Mesendoderm (in vitro differentiated cells): ENCODE measurements around the gene BLTP1.
A peak's percentile ranks its signal among the peaks of the same experiment; 100 is the strongest.

Experiments
- DNase-seq: peaks from one replicate; pipeline ENCODE4 v3.0.0; 2013
- H2AK5ac ChIP-seq: 2 replicates; pipeline ENCODE4 v1.6.1; 2013; ENCODE audit warnings: low read length, inconsistent platforms
- H2BK120ac ChIP-seq: 2 replicates; pipeline ENCODE4 v1.6.1; 2013; ENCODE audit warnings: low read depth, mild to moderate bottlenecking, low read length, moderate library complexity, mixed read lengths
- H2BK15ac ChIP-seq: replicated peaks from 2 replicates; pipeline ENCODE4 v1.6.1; 2013; ENCODE audit warnings: low read depth, mild to moderate bottlenecking, moderate library complexity
- H2BK5ac ChIP-seq: 2 replicates; pipeline ENCODE4 v1.6.1; 2013; ENCODE audit warnings: low read length, inconsistent platforms
- H3K18ac ChIP-seq: 2 replicates; pipeline ENCODE4 v1.6.1; 2013; ENCODE audit warnings: mild to moderate bottlenecking, low read length, mixed read lengths
- H3K23ac ChIP-seq: one replicate; pipeline ENCODE4 v1.6.1; 2013; ENCODE audit warnings: low read length
- H3K27ac ChIP-seq: 2 replicates; pipeline ENCODE4 v1.5.1; 2013; ENCODE audit warnings: low read depth, mild to moderate bottlenecking, inconsistent platforms, low read length, moderate library complexity
- H3K27me3 ChIP-seq: 2 replicates; pipeline ENCODE4 v1.6.1; 2013; ENCODE audit warnings: low read length, control low read depth, mild to moderate bottlenecking, inconsistent platforms; ENCODE audit not compliant: insufficient read depth, poor library complexity
- H3K36me3 ChIP-seq: 2 replicates; pipeline ENCODE4 v1.6.1; 2013; ENCODE audit warnings: low read length, inconsistent platforms; ENCODE audit not compliant: control insufficient read depth, insufficient read depth
- H3K4ac ChIP-seq: one replicate; pipeline ENCODE4 v1.6.1; 2013; ENCODE audit warnings: low read depth, mild to moderate bottlenecking, low read length, moderate library complexity
- H3K4me1 ChIP-seq: 2 replicates; pipeline ENCODE4 v1.6.1; 2013; ENCODE audit warnings: low read depth, low read length, inconsistent platforms; ENCODE audit not compliant: control insufficient read depth
- H3K4me2 ChIP-seq: 2 replicates; pipeline ENCODE4 v1.6.1; 2013; ENCODE audit warnings: low read length
- H3K4me3 ChIP-seq: 2 replicates; pipeline ENCODE4 v1.5.1; 2013; ENCODE audit warnings: mild to moderate bottlenecking, low read length
- H3K56ac ChIP-seq: one replicate; pipeline ENCODE4 v1.6.1; 2013; ENCODE audit warnings: low read length
- H3K79me1 ChIP-seq: 2 replicates; pipeline ENCODE4 v1.6.1; 2013; ENCODE audit warnings: low read length, inconsistent platforms
- H3K79me2 ChIP-seq: 2 replicates; pipeline ENCODE4 v1.6.1; 2013; ENCODE audit warnings: mild to moderate bottlenecking, low read length; ENCODE audit not compliant: control insufficient read depth, insufficient read depth
- H3K9ac ChIP-seq: 2 replicates; pipeline ENCODE4 v1.6.1; 2013; ENCODE audit warnings: low read length, inconsistent platforms
- H4K5ac ChIP-seq: one replicate; pipeline ENCODE4 v1.6.1; 2013; ENCODE audit warnings: low read length
- H4K8ac ChIP-seq: one replicate; pipeline ENCODE4 v1.6.1; 2013; ENCODE audit warnings: low read depth, mild to moderate bottlenecking, control low read depth, low read length, moderate library complexity
- WGBS: extraction: QIAGEN DNeasy Blood & Tissue Kit; methylation state at CpG from one replicate; pipeline ENCODE4 v1.1.7; 2013; ENCODE audit warnings: low lambda C conversion rate, missing lambda C conversion rate; ENCODE audit not compliant: insufficient coverage; ENCODE audit errors: extremely low coverage; 5-methylcytosine and 5-hydroxymethylcytosine counted together

BLTP1 gene

DNA sequence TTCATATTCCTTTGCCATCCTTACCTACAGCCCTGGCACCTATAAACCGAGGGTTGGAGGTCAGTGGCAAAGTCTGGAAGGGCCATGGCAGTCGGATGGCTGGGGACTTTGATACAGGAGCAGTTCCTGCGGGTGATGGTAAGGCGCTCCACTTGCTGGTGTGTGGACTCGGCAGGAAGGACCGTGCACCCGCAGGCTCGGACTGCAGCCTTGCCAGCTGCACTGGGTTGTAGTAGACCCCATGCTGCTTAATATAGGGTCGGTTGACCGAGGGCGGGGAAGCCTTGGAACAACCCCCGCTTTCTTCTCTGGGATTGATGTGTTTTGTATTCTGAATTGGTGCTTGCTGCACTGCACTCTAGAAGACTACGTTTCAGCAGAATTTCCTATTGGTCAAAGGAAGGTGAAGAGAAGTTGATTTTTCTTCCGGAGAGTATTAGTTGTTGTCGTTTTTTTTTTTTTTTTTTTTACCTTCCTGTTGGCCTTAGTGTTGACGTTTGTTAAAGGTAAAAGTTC lies 638 bp downstream of the BLTP1 start:
- Histone ChIP-seq H3K4me3 (peak overlapping the region; percentile 97), H3K27ac (no peak overlapping the region), H2BK15ac (no peak overlapping the region), H3K79me1 (peaks cover 2% of the 10 kb centered on the region), H3K18ac (peak overlapping the region; percentile 91), H3K4ac (no peak overlapping the region), H3K56ac (peak overlapping the region; percentile 95), H3K4me1 (no peaks in the 10 kb centered on the region), H4K8ac (no peak overlapping the region), H3K9ac (peak overlapping the region; percentile 95), H3K4me2 (peak overlapping the region; percentile 39), H4K5ac (no peak overlapping the region), H2BK5ac (peak overlapping the region; percentile 30), H3K36me3 (no peaks in the 10 kb centered on the region), H2BK120ac (no peak overlapping the region), H3K79me2 (no peaks in the 10 kb centered on the region), H2AK5ac (no peak overlapping the region), H3K27me3 (no peaks in the 10 kb centered on the region), H3K23ac (no peak overlapping the region)
- peak; percentile 57 for DNase-seq
- no CpG with 5 or more reads among the region's 16 CpGs for WGBS

DNA sequence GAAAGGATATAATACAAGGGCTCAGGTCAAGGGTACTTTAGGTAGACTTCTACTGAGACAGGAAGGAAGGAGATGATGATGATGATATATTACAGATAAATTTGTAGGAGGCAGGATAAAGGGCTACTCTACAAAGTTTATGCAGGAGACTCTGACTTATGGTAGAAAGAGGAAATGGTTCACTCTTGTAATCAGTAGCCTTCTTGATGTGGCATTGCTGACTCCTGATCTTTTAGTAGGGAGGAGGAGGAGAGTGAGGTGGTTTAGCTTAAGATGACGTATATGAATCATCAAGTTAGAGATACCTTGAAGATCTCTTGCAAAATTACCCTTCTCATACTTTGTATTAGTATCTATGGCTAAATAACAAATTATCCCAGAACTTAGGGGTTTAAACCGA lies 4.7 kb downstream of the BLTP1 start:
- H3K4me3 ChIP-seq = no peak overlapping the region
- H2BK15ac ChIP-seq = no peak overlapping the region
- no peaks in the 10 kb centered on the region for H3K79me2 ChIP-seq
- no peaks in the 10 kb centered on the region for H3K4me1 ChIP-seq
- H4K8ac ChIP-seq = no peak overlapping the region
- H3K18ac ChIP-seq = no peak overlapping the region
- peaks cover 4% of the 10 kb centered on the region for H3K79me1 ChIP-seq
- H3K56ac ChIP-seq = no peak overlapping the region
- no peak overlapping the region for H3K23ac ChIP-seq
- no peak overlapping the region for H3K9ac ChIP-seq
- no peak overlapping the region for H3K27ac ChIP-seq
- H3K4me2 ChIP-seq = no peak overlapping the region
- no peak overlapping the region for H2BK5ac ChIP-seq
- WGBS = no CpG with 5 or more reads among the region's 2 CpGs
- no peaks in the 10 kb centered on the region for H3K36me3 ChIP-seq
- no peak overlapping the region for H2BK120ac ChIP-seq
- H3K27me3 ChIP-seq = no peaks in the 10 kb centered on the region
- no peak overlapping the region for H2AK5ac ChIP-seq
- H3K4ac ChIP-seq = no peak overlapping the region
- DNase-seq = no peak
- no peak overlapping the region for H4K5ac ChIP-seq

DNA sequence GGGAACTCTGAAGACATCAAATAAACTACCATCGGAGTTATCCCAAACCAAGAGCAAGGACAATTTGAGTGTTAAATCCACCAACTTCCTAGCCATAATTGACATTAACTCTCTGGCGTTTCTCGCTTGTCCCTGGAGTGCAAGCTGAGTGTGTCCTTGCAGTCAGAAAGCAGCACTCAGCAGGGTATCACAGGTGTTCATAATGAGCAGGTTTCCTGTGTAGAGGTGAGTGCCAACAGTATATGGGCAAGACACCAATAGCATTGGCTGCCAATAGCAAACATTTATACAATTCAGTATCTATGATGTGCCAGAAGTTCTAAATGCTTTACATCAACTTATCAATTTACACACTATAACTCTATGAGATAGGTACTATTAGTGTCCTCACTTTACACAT lies 11.2 kb downstream of the BLTP1 start:
- no peak overlapping the region for H3K23ac ChIP-seq
- peaks cover 8% of the 10 kb centered on the region for H3K79me1 ChIP-seq
- no peak overlapping the region for H2BK15ac ChIP-seq
- H3K4ac ChIP-seq = no peak overlapping the region
- no peak overlapping the region for H2BK120ac ChIP-seq
- no peak overlapping the region for H2BK5ac ChIP-seq
- no peak for DNase-seq
- no peak overlapping the region for H2AK5ac ChIP-seq
- H3K36me3 ChIP-seq = no peaks in the 10 kb centered on the region
- no CpG with 5 or more reads among the region's 3 CpGs for WGBS
- no peaks in the 10 kb centered on the region for H3K27me3 ChIP-seq
- no peak overlapping the region for H3K9ac ChIP-seq
- H3K79me2 ChIP-seq = peaks cover 6% of the 10 kb centered on the region
- no peak overlapping the region for H4K8ac ChIP-seq
- H3K4me3 ChIP-seq = no peak overlapping the region
- no peak overlapping the region for H3K4me2 ChIP-seq
- H4K5ac ChIP-seq = no peak overlapping the region
- no peak overlapping the region for H3K56ac ChIP-seq
- H3K4me1 ChIP-seq = no peaks in the 10 kb centered on the region
- no peak overlapping the region for H3K27ac ChIP-seq
- no peak overlapping the region for H3K18ac ChIP-seq

DNA sequence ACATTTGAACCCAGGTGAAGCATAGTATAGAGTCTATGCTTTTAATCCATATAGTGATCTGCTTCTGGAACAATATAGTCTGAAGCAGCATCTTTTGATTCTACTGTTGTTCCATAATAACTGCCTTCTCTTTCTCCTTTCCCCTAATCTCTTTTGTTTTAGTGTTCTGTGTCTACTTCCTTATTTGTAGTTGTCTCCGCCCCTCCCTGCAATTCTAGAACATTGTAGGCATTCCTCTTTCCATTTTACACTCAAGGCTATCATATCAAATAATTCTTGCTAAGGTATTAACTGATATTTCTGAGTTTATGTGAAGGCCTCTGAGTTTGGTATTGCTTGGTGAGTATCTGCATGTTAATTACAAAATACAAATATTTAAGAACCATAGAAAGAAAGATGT lies 11.6 kb downstream of the BLTP1 start:
- no peak overlapping the region for H3K23ac ChIP-seq
- no peak for DNase-seq
- H2BK5ac ChIP-seq = no peak overlapping the region
- WGBS = no CpG with 5 or more reads among the region's 1 CpG
- no peak overlapping the region for H3K4ac ChIP-seq
- H3K9ac ChIP-seq = no peak overlapping the region
- H2BK120ac ChIP-seq = no peak overlapping the region
- H3K4me1 ChIP-seq = no peaks in the 10 kb centered on the region
- no peak overlapping the region for H3K27ac ChIP-seq
- no peaks in the 10 kb centered on the region for H3K36me3 ChIP-seq
- no peak overlapping the region for H4K5ac ChIP-seq
- H3K27me3 ChIP-seq = no peaks in the 10 kb centered on the region
- no peak overlapping the region for H3K4me3 ChIP-seq
- no peak overlapping the region for H2AK5ac ChIP-seq
- H3K56ac ChIP-seq = no peak overlapping the region
- no peak overlapping the region for H2BK15ac ChIP-seq
- no peak overlapping the region for H3K4me2 ChIP-seq
- H3K18ac ChIP-seq = no peak overlapping the region
- H4K8ac ChIP-seq = no peak overlapping the region
- H3K79me2 ChIP-seq = peaks cover 6% of the 10 kb centered on the region
- H3K79me1 ChIP-seq = peaks cover 8% of the 10 kb centered on the region

DNA sequence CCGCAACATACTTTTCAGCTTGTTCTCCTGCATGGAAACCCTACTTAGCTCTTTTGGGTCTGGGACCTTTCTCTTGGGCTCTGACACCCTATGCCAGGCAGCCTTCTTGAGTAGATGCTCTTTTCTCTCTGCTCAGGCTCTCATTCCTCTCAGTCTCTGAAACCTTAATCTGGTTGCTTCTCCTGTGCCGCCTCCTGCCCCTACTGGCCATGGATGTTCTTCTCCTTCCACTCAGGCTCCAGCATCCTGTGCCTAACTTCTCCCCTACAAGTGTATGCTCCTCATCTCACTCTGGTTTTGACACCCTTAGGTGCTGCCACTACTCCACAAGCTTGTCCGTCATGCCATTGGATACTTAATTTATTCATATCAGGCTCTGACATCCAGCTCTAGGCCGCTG lies 15.2 kb downstream of the BLTP1 start:
- Histone ChIP-seq H2BK120ac (no peak overlapping the region), H3K18ac (no peak overlapping the region), H3K4me1 (no peaks in the 10 kb centered on the region), H3K79me1 (peaks cover 6% of the 10 kb centered on the region), H3K9ac (no peak overlapping the region), H4K8ac (no peak overlapping the region), H4K5ac (no peak overlapping the region), H3K79me2 (peaks cover 6% of the 10 kb centered on the region), H3K56ac (no peak overlapping the region), H3K27ac (no peak overlapping the region), H2AK5ac (no peak overlapping the region), H3K4me2 (no peak overlapping the region), H2BK15ac (no peak overlapping the region), H3K4me3 (no peak overlapping the region), H3K36me3 (no peaks in the 10 kb centered on the region), H3K4ac (no peak overlapping the region), H3K23ac (no peak overlapping the region), H2BK5ac (no peak overlapping the region), H3K27me3 (no peaks in the 10 kb centered on the region)
- no CpG with 5 or more reads among the region's 4 CpGs for WGBS
- peak; percentile 13 for DNase-seq

DNA sequence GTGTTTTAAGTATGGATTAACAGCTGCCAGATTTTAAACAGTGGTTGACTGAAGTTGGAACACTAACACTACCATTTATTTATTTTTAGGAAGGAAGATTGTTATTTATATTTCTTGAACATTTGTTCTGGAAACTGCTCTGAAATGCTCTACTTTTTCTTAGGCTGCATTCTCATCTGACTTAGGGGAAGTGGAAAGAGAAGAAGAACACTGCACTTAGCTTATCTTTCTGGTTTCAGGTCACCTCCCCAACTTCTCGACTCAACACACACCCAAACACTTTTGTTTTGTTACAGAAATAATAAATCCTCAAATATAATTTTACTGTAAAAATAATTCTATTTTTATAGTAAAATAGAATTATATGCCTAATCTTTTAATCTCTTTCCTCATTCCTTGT lies 18.6 kb downstream of the BLTP1 start:
- H2BK5ac ChIP-seq = no peak overlapping the region

More for the DNA sequence above, 18.6 kb downstream of the BLTP1 start:
- H3K4ac ChIP-seq = no peak overlapping the region
- H4K5ac ChIP-seq = no peak overlapping the region
- no peak overlapping the region for H3K23ac ChIP-seq
- H3K4me1 ChIP-seq = no peaks in the 10 kb centered on the region
- H3K56ac ChIP-seq = no peak overlapping the region
- no peak overlapping the region for H3K4me3 ChIP-seq
- H3K27me3 ChIP-seq = no peaks in the 10 kb centered on the region
- H2AK5ac ChIP-seq = no peak overlapping the region
- H3K36me3 ChIP-seq = no peaks in the 10 kb centered on the region
- H3K4me2 ChIP-seq = no peak overlapping the region
- H3K79me2 ChIP-seq = peaks cover 4% of the 10 kb centered on the region
- H2BK15ac ChIP-seq = no peak overlapping the region
- 100% methylated on average over 1 of the region's 1 CpG for WGBS
- H2BK120ac ChIP-seq = no peak overlapping the region
- no peak overlapping the region for H4K8ac ChIP-seq
- H3K27ac ChIP-seq = no peak overlapping the region
- H3K79me1 ChIP-seq = peaks cover 4% of the 10 kb centered on the region
- no peak for DNase-seq
- H3K18ac ChIP-seq = no peak overlapping the region
- no peak overlapping the region for H3K9ac ChIP-seq
